ENCODE measurements around the gene S100A6.
A peak's percentile ranks its signal among the peaks of the same experiment; 100 is the strongest.

The S100A6 gene

GRCh38 chr1:153545067-153546055 lies 9.6 kb upstream of the S100A6 start, which contains the start of gene S100A4:
Gene S100A4, minus strand, starts transcription at chr1:153545806. Its CDS starts 1,012 bp downstream, at chr1:153544794.
- peak; percentile 84 to 93 for DNase-seq (ENCODE audit: low read depth in 2 of 2)

- no peak for DNase-seq (ENCODE audit: low read depth in 2 of 2)
Observed at GRCh38 chr1:153544453-153545066, 8.8 kb upstream of the S100A6 start.

GRCh38 chr1:153543736-153544135 lies 7.9 kb upstream of the S100A6 start:
- no peak for DNase-seq (ENCODE audit: low read depth in 2 of 2)

- no peak for DNase-seq (ENCODE audit: low read depth in 2 of 2)
Observed at GRCh38 chr1:153542956-153543711, 7.3 kb upstream of the S100A6 start.

GRCh38 chr1:153541641-153542590 lies 6.1 kb upstream of the S100A6 start:
- no peak for DNase-seq (ENCODE audit: low read depth in 2 of 2)

- no peak for DNase-seq (ENCODE audit: low read depth in 2 of 2)
Observed at GRCh38 chr1:153540394-153541361, 4.9 kb upstream of the S100A6 start, which contains the start of gene S100A5. Gene S100A5, minus strand, starts transcription at chr1:153540934. Its CDS starts 743 bp downstream, at chr1:153540191.

GRCh38 chr1:153539395-153540093 lies 3.8 kb upstream of the S100A6 start:
- no peak for DNase-seq (ENCODE audit: low read depth in 2 of 2)

- DNase-seq (ENCODE audit: low read depth in 2 of 2), result no peak
Observed at GRCh38 chr1:153538315-153538821, 2.6 kb upstream of the S100A6 start.

GRCh38 chr1:153537376-153537730 lies 1.6 kb upstream of the S100A6 start:
- no peak for DNase-seq (ENCODE audit: low read depth in 2 of 2)

- no peak for DNase-seq (ENCODE audit: low read depth in 2 of 2)
Observed at GRCh38 chr1:153536671-153537375, 1.0 kb upstream of the S100A6 start.

- DNase-seq (ENCODE audit: low read depth in 2 of 2), result peak; percentile 74 to 76
Observed at GRCh38 chr1:153536012-153536670, 350 bp upstream of the S100A6 start.

GRCh38 chr1:153534925-153535241 lies 908 bp downstream of the S100A6 start:
- DNase-seq (ENCODE audit: low read depth in 2 of 2), result no peak

- DNase-seq (ENCODE audit: low read depth in 2 of 2), result no peak
Observed at GRCh38 chr1:153534226-153534924, 1.4 kb downstream of the S100A6 start.

GRCh38 chr1:153533689-153534201 lies 2.0 kb downstream of the S100A6 start:
- no peak for DNase-seq (ENCODE audit: low read depth in 2 of 2)

GRCh38 chr1:153532769-153533599 lies 2.8 kb downstream of the S100A6 start:
- peak in 1 of 2 donors; percentile 60 for DNase-seq (ENCODE audit: low read depth in 2 of 2)

- no peak for DNase-seq (ENCODE audit: low read depth in 2 of 2)
Observed at GRCh38 chr1:153532181-153532580, 3.6 kb downstream of the S100A6 start.

Data from stimulated activated CD8-positive, alpha-beta memory T cell treated with anti-CD3 and anti-CD28 coated beads, Interleukin-15, amount 100 ng/mL, for 48 hours (primary cell).